B cell (primary cell): ENCODE measurements around the gene LHX4. TPM values are rescaled to one million over a fixed set of nuclear protein-coding genes. Genes with fewer than 3 reads are reported as not detected.

Source experiments
- ATAC-seq: fragments of 200-7000 bp; cut with Tn5 transposase; one replicate; pipeline ENCODE4 v1.10.0; 2021; ENCODE audit warnings: low read depth, mild to moderate bottlenecking, moderate number of reproducible peaks, moderate library complexity
- CTCF ChIA-PET: fragments of 350-600 bp; sonication (Branson Sonifier 250); formaldehyde crosslinking; loops from one replicate; lab custom pipeline; 2021; ENCODE audit warnings: antibody characterized with exemption, inconsistent platforms; lab: Charles Lee
- POLR2A ChIA-PET: fragments of 350-600 bp; sonication (Branson Sonifier 250); formaldehyde crosslinking; loops from one replicate; lab custom pipeline; 2021; ENCODE audit warnings: antibody characterized with exemption; lab: Charles Lee
- DNase-seq: peaks from one replicate; pipeline ENCODE4 v3.0.0; 2013
- H2AFZ ChIP-seq: 2 replicates; pipeline ENCODE4 v1.6.1; 2012; ENCODE audit warnings: mild to moderate bottlenecking, low read depth, low read length; ENCODE audit not compliant: insufficient read depth, poor library complexity, severe bottlenecking
- H3K27ac ChIP-seq, 2 donors: 1 replicate in 1 of 2; 2 replicates in 1 of 2; pipeline ENCODE4 v1.5.1; 2012 to 2013; ENCODE audit warnings: low read length in 2 of 2, mild to moderate bottlenecking in 2 of 2, moderate library complexity in 1 of 2
- H3K27me3 ChIP-seq, 4 experiments: fragments of 200-600 bp in 1 of 4; sonication (generic) in 1 of 4; replicated peaks in 1 of 4; 1 replicate in 2 of 4; 2 replicates in 2 of 4; pipeline versions ENCODE4 v1.6.1 to v1.7.0; 2013 to 2016; ENCODE audit warnings: low read length in 3 of 4, mild to moderate bottlenecking in 2 of 4, mixed read lengths in 1 of 4, moderate library complexity in 1 of 4; ENCODE audit not compliant: insufficient read depth in 4 of 4, control insufficient read depth in 3 of 4; ENCODE audit errors: control extremely low read depth in 1 of 4
- H3K36me3 ChIP-seq, 2 experiments: replicated peaks in 1 of 2; 1 replicate in 1 of 2; 2 replicates in 1 of 2; pipeline versions ENCODE4 v1.6.1 to v1.7.1; 2013; ENCODE audit warnings: low read length in 1 of 2; ENCODE audit not compliant: insufficient read depth in 2 of 2, control insufficient read depth in 1 of 2; ENCODE audit errors: control extremely low read depth in 1 of 2, extremely low read depth in 1 of 2
- H3K4me1 ChIP-seq, 2 donors: fragments of 200-600 bp in 1 of 2; sonication (generic) in 1 of 2; 1 replicate in 1 of 2; 2 replicates in 1 of 2; pipeline versions ENCODE4 v1.5.1 to v1.6.1; 2013 to 2017; ENCODE audit warnings: low read length in 2 of 2; ENCODE audit not compliant: control insufficient read depth in 2 of 2, insufficient read depth in 2 of 2
- H3K4me2 ChIP-seq: replicated peaks from 2 replicates; pipeline ENCODE3; 2012; ENCODE audit warnings: mild to moderate bottlenecking, low read depth, low read length; ENCODE audit not compliant: poor library complexity, severe bottlenecking
- H3K4me3 ChIP-seq, 5 experiments: fragments of 200-600 bp in 1 of 5; sonication (generic) in 1 of 5; 1 replicate in 3 of 5; 2 replicates in 2 of 5; pipeline versions ENCODE4 v1.5.1 to v1.7.0; 2011 to 2016; ENCODE audit warnings: low read length in 4 of 5, mild to moderate bottlenecking in 4 of 5, low read depth in 2 of 5, control low read depth in 1 of 5, moderate library complexity in 1 of 5; ENCODE audit not compliant: insufficient read depth in 1 of 5; ENCODE audit errors: control extremely low read depth in 1 of 5, extremely low read depth in 1 of 5
- H3K79me2 ChIP-seq: fragments of 200-600 bp; sonication (generic); one replicate; pipeline ENCODE4 v1.6.0; 2016; ENCODE audit warnings: low read length; ENCODE audit not compliant: control insufficient read depth, insufficient read depth
- H3K9ac ChIP-seq: fragments of 200-600 bp; sonication (generic); 2 replicates; pipeline ENCODE4 v1.6.1; 2017; ENCODE audit warnings: mild to moderate bottlenecking, low read length, moderate library complexity
- H3K9me3 ChIP-seq, 3 donors: one replicate each; pipeline versions ENCODE4 v1.6.1 to v1.7.1; 2013; ENCODE audit warnings: low read length in 2 of 3; ENCODE audit not compliant: control insufficient read depth in 2 of 3, insufficient read depth in 1 of 3; ENCODE audit errors: control extremely low read depth in 1 of 3
- H4K20me1 ChIP-seq: 2 replicates; pipeline ENCODE4 v1.6.0; 2012; ENCODE audit warnings: mild to moderate bottlenecking, low read length; ENCODE audit not compliant: insufficient read depth, control insufficient read depth, poor library complexity, severe bottlenecking
- H3K27ac Mint-ChIP-seq: one replicate; pipeline ENCODE4 v1.8.0; 2021; ENCODE audit warnings: mixed read lengths
- H3K27me3 Mint-ChIP-seq: one replicate; pipeline ENCODE4 v1.8.0; 2021; ENCODE audit warnings: mixed read lengths
- H3K4me1 Mint-ChIP-seq: one replicate; pipeline ENCODE4 v1.8.0; 2021; ENCODE audit warnings: mixed read lengths
- H3K4me3 Mint-ChIP-seq: one replicate; pipeline ENCODE4 v1.8.0; 2021; ENCODE audit warnings: mixed read lengths
- H3K9me3 Mint-ChIP-seq: one replicate; pipeline ENCODE4 v1.8.0; 2022; ENCODE audit warnings: mixed read lengths; ENCODE audit not compliant: insufficient read depth
- CTCF ChIP-seq: fragments of 200-600 bp; IDR thresholded peaks from one replicate; pipeline ENCODE4 v1.8.0; 2022; ENCODE audit warnings: antibody characterized with exemption, mild to moderate bottlenecking
- EZH2 ChIP-seq: IDR thresholded peaks from 2 replicates; pipeline ENCODE4 v1.6.1; 2012; ENCODE audit warnings: borderline replicate concordance, low read depth, mild to moderate bottlenecking, moderate library complexity, low read length; ENCODE audit not compliant: insufficient read depth, poor library complexity, severe bottlenecking
- WGBS: methylation state at CpG from one replicate; pipeline ENCODE4 v1.1.5; 2013; ENCODE audit warnings: missing lambda C conversion rate; ENCODE audit not compliant: insufficient coverage; 5-methylcytosine and 5-hydroxymethylcytosine counted together
- intact Hi-C: fragments of 100-400 bp; cut with micrococcal nuclease; formaldehyde crosslinking; loops from one replicate; pipeline ENCODE4 v1.10.0; 2022
- polyA plus RNA-seq: library from polyadenylated mRNA; depleted of rRNA; stranded (reverse); fragments of >200 nt; gene quantifications from 2 replicates; pipeline ENCODE4 v1.2.3, GENCODE V29; 2012
- total RNA-seq, 2 donors: library from RNA; stranded (reverse); fragments of 120-200 nt in 1 of 2; gene quantifications; 1 replicate in 1 of 2; 2 replicates in 1 of 2; pipeline versions ENCODE4 v1.2.3 to v1.2.4, GENCODE V29; 2013 to 2022

Gene LHX4
- total and polyA plus RNA-seq, 2 donors (not counting 1 experiment from before 2014, with no cell fraction given): not detected

GRCh38 chr1:180194546-180195207 is 35.4 kb upstream of the LHX4 start:
- H3K9ac ChIP-seq: no peak overlapping the region
- H3K79me2 ChIP-seq: no peaks in the 10 kb centered on the region
- no peak for TF ChIP-seq CTCF
- TF ChIP-seq EZH2: no peak
- Mint-ChIP-seq H3K9me3 (no peaks in the 10 kb centered on the region), H3K4me1 (no peaks in the 10 kb centered on the region), H3K4me3 (no peak overlapping the region), H3K27me3 (no peaks in the 10 kb centered on the region), H3K27ac (no peak overlapping the region)
- intact Hi-C loops: no loop called here
- CTCF ChIA-PET: no interaction called here
- POLR2A ChIA-PET: no interaction called here
- ATAC-seq: no peak
- no peak overlapping the region for H3K4me3 ChIP-seq
- no peaks in the 10 kb centered on the region for H3K9me3 ChIP-seq
- H4K20me1 ChIP-seq: no peaks in the 10 kb centered on the region
- no peak overlapping the region for H3K27ac ChIP-seq
- H3K4me2 ChIP-seq: no peak overlapping the region
- no peak overlapping the region for H2AFZ ChIP-seq
- no peaks in the 10 kb centered on the region for H3K27me3 ChIP-seq
- 66% methylated on average over 17 of the region's 19 CpGs for WGBS
- peaks cover 0 to 8% of the 10 kb centered on the region in 2 experiments for H3K36me3 ChIP-seq
- no peaks in the 10 kb centered on the region for H3K4me1 ChIP-seq
- DNase-seq: no peak

GRCh38 chr1:180195401-180195800 is 34.7 kb upstream of the LHX4 start:
- 100% methylated on average over 3 of the region's 3 CpGs for WGBS
- Histone ChIP-seq H4K20me1 (no peaks in the 10 kb centered on the region), H3K27me3 (no peaks in the 10 kb centered on the region), H3K4me3 (no peak overlapping the region), H3K79me2 (no peaks in the 10 kb centered on the region), H3K36me3 (peaks cover 0 to 1% of the 10 kb centered on the region in 2 experiments), H3K27ac (no peak overlapping the region), H2AFZ (no peak overlapping the region), H3K9me3 (no peaks in the 10 kb centered on the region), H3K4me2 (no peak overlapping the region), H3K9ac (no peak overlapping the region), H3K4me1 (no peaks in the 10 kb centered on the region)
- no peak overlapping the region for H3K27ac Mint-ChIP-seq
- POLR2A ChIA-PET: no interaction called here
- no peaks in the 10 kb centered on the region for H3K27me3 Mint-ChIP-seq
- intact Hi-C loops: no loop called here
- H3K9me3 Mint-ChIP-seq: no peaks in the 10 kb centered on the region
- TF ChIP-seq EZH2: no peak
- no peak for TF ChIP-seq CTCF
- no peaks in the 10 kb centered on the region for H3K4me1 Mint-ChIP-seq
- ATAC-seq (no peak), DNase-seq (no peak)
- CTCF ChIA-PET: interaction anchor here (2.8 kb wide), 1 partner anchor 16 kb away, joined by 12 read pairs; no protein-coding TSS in a partner anchor
- H3K4me3 Mint-ChIP-seq: no peak overlapping the region
